Fibroblast of lung (primary cell): ENCODE results near the gene FAM76B.

ENCODE experiments used
- EZH2 ChIP-seq: IDR thresholded peaks from 2 replicates; pipeline ENCODE4 v1.5.1; 2012; ENCODE audit warnings: low read length, control low read depth, mild to moderate bottlenecking; ENCODE audit errors: missing control alignments
- TF ChIP-seq, protein P1 (sequence below), 2 donors: IDR thresholded peaks in 1 of 2; conservative IDR thresholded peaks in 1 of 2; 1 replicate in 1 of 2; 2 replicates in 1 of 2; pipeline ENCODE4 v1.5.1; 2011 to 2012; ENCODE audit warnings: low read length in 2 of 2, control low read depth in 1 of 2, inconsistent platforms in 1 of 2, low read depth in 1 of 2, mild to moderate bottlenecking in 1 of 2

DNA sequence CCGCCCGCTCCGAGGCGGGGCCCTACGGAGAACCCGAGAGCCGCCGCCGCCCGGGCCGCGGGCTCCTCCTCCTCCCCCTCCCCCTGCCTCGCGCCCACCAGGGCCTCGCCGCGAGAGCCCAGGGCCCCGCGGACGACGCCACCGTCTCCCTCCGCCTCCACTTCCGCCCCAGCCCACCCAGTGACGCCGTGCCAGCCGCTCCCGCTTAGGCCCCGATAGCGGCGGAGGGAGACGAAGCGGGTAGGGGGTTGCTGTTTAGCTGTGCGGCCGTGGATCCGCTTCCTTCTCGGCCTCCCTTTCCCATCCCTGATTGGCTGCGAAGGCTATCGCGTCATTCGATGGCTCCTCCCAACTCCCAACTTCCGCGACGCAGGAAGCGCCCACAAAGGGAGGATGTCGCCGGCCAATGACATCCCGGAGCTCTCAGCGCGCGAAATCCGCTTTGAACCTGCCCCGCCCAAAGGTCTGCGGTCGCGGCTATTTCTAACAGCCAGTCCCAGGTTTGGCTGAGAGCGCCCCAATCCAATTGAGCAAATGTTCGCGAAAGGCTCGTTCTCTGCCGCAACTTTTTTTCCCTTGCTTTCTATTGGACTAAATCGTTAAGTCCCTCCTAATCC is at the start of gene FAM76B:
- TF ChIP-seq, protein P1, sequence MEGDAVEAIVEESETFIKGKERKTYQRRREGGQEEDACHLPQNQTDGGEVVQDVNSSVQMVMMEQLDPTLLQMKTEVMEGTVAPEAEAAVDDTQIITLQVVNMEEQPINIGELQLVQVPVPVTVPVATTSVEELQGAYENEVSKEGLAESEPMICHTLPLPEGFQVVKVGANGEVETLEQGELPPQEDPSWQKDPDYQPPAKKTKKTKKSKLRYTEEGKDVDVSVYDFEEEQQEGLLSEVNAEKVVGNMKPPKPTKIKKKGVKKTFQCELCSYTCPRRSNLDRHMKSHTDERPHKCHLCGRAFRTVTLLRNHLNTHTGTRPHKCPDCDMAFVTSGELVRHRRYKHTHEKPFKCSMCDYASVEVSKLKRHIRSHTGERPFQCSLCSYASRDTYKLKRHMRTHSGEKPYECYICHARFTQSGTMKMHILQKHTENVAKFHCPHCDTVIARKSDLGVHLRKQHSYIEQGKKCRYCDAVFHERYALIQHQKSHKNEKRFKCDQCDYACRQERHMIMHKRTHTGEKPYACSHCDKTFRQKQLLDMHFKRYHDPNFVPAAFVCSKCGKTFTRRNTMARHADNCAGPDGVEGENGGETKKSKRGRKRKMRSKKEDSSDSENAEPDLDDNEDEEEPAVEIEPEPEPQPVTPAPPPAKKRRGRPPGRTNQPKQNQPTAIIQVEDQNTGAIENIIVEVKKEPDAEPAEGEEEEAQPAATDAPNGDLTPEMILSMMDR (conservative IDR thresholded peaks at IDR 0.05 in 1 of 2, IDR thresholded peaks at IDR 0.05 in 1 of 2; ENCODE audit: low read depth in 1 of 2, low read length in 2 of 2) = no peak
- no peak for TF ChIP-seq EZH2
